HepG2 (cell line): Measurements from ENCODE around the gene HYAL2. TPM values are rescaled to one million over a fixed set of nuclear protein-coding genes. Genes with fewer than 3 reads are reported as not detected.

ENCODE experiments used
- ATF2 ChIP-seq: sonication (generic); formaldehyde crosslinking; IDR thresholded peaks from 2 replicates; pipeline ENCODE4 v1.4.0; 2020; ENCODE audit warnings: missing genetic modification reagents
- ATF5 ChIP-seq: sonication (generic); formaldehyde crosslinking; IDR thresholded peaks from 2 replicates; pipeline ENCODE4 v1.4.0; 2020; ENCODE audit warnings: mild to moderate bottlenecking, low read depth, missing genetic modification reagents
- BRD4 ChIP-seq: sonication (generic); formaldehyde crosslinking; IDR thresholded peaks from 2 replicates; pipeline ENCODE4 v1.4.0; 2020; ENCODE audit warnings: missing genetic modification reagents
- E2F2 ChIP-seq: sonication (generic); formaldehyde crosslinking; IDR thresholded peaks from 2 replicates; pipeline ENCODE4 v1.4.0; 2020; ENCODE audit warnings: missing genetic modification reagents, borderline replicate concordance
- E2F5 ChIP-seq: sonication (generic); formaldehyde crosslinking; conservative IDR thresholded peaks from 2 replicates; pipeline ENCODE4 v1.4.0; 2020; ENCODE audit warnings: missing genetic modification reagents
- GTF2F1 ChIP-seq: fragments of 150-350 bp; IDR thresholded peaks from 2 replicates; pipeline ENCODE4 v1.6.1; 2014; ENCODE audit warnings: low read length
- JARID2 ChIP-seq: sonication (generic); formaldehyde crosslinking; IDR thresholded peaks from 2 replicates; pipeline ENCODE4 v1.8.1; 2023; ENCODE audit warnings: missing genetic modification reagents, inconsistent platforms; ENCODE audit not compliant: insufficient replicate concordance
- KAT8 ChIP-seq: IDR thresholded peaks from 2 replicates; pipeline ENCODE4 v1.6.1; 2016; ENCODE audit warnings: missing genetic modification reagents, missing compliant biosample characterization
- MAFK ChIP-seq, 2 experiments: IDR thresholded peaks in 1 of 2; conservative IDR thresholded peaks in 1 of 2; 2 replicates each; pipeline ENCODE4 v1.6.1; 2011; ENCODE audit warnings: improper control_type of control experiment in 2 of 2, low read length in 2 of 2
- NFKB2 ChIP-seq: sonication (generic); formaldehyde crosslinking; IDR thresholded peaks from 2 replicates; pipeline ENCODE4 v1.4.0; 2020; ENCODE audit warnings: missing genetic modification reagents, borderline replicate concordance
- NONO ChIP-seq, 2 experiments: fragments of 450-650 bp in 1 of 2; sonication (generic) in 1 of 2; formaldehyde crosslinking in 1 of 2; IDR thresholded peaks in 1 of 2; conservative IDR thresholded peaks in 1 of 2; 2 replicates each; pipeline versions ENCODE4 v1.6.1 to v1.8.0; 2017 to 2022; ENCODE audit warnings: mild to moderate bottlenecking in 1 of 2, missing genetic modification reagents in 1 of 2, moderate library complexity in 1 of 2
- NR1H2 ChIP-seq: sonication (generic); formaldehyde crosslinking; IDR thresholded peaks from 2 replicates; pipeline ENCODE4 v1.8.1; 2022; ENCODE audit warnings: low read depth, missing genetic modification reagents, borderline replicate concordance
- NR2C2 ChIP-seq: sonication (generic); formaldehyde crosslinking; IDR thresholded peaks from 2 replicates; pipeline ENCODE4 v1.4.0; 2020; ENCODE audit warnings: missing genetic modification reagents, mild to moderate bottlenecking, moderate library complexity, borderline replicate concordance
- PHF5A ChIP-seq: IDR thresholded peaks from one replicate; pipeline ENCODE4 v1.6.1; 2018; ENCODE audit warnings: low read depth, missing genetic modification reagents; ENCODE audit not compliant: unreplicated experiment
- POLR2A ChIP-seq, 2 experiments: IDR thresholded peaks; 2 replicates each; pipeline ENCODE4 v1.6.1; 2011; ENCODE audit warnings: low read depth in 2 of 2, low read length in 2 of 2, mild to moderate bottlenecking in 1 of 2, moderate library complexity in 1 of 2; ENCODE audit not compliant: insufficient read depth in 1 of 2
- TOE1 ChIP-seq: sonication (generic); formaldehyde crosslinking; IDR thresholded peaks from 2 replicates; pipeline ENCODE4 v1.4.0; 2020; ENCODE audit warnings: mild to moderate bottlenecking, missing genetic modification reagents
- ZKSCAN1 ChIP-seq: fragments of 150-350 bp; IDR thresholded peaks from 2 replicates; pipeline ENCODE4 v1.6.1; 2014; ENCODE audit warnings: low read length
- ZNF33A ChIP-seq: sonication (generic); formaldehyde crosslinking; IDR thresholded peaks from 2 replicates; pipeline ENCODE4 v1.5.1; 2020; ENCODE audit warnings: missing genetic modification reagents, mild to moderate bottlenecking, moderate library complexity, borderline replicate concordance
- ZNF430 ChIP-seq: sonication (generic); formaldehyde crosslinking; IDR thresholded peaks from 2 replicates; pipeline ENCODE4 v1.9.0; 2021; ENCODE audit warnings: mild to moderate bottlenecking, missing genetic modification reagents
- ZNF432 ChIP-seq: sonication (generic); formaldehyde crosslinking; IDR thresholded peaks from 2 replicates; pipeline ENCODE4 v1.5.0; 2020; ENCODE audit warnings: missing genetic modification reagents, mild to moderate bottlenecking, borderline replicate concordance
- ZNF512 ChIP-seq: sonication (generic); formaldehyde crosslinking; IDR thresholded peaks from 2 replicates; pipeline ENCODE4 v1.4.0; 2020; ENCODE audit warnings: mild to moderate bottlenecking, missing genetic modification reagents
- ZNF577 ChIP-seq: sonication (generic); formaldehyde crosslinking; IDR thresholded peaks from 2 replicates; pipeline ENCODE4 v1.4.0; 2020; ENCODE audit warnings: mild to moderate bottlenecking, low read depth, missing genetic modification reagents, borderline replicate concordance
- ZNF629 ChIP-seq: sonication (generic); formaldehyde crosslinking; conservative IDR thresholded peaks from 2 replicates; pipeline ENCODE4 v1.5.0; 2020; ENCODE audit warnings: missing genetic modification reagents
- ZNF737 ChIP-seq: sonication (generic); formaldehyde crosslinking; IDR thresholded peaks from 2 replicates; pipeline ENCODE4 v1.5.0; 2020; ENCODE audit warnings: missing genetic modification reagents, mild to moderate bottlenecking, borderline replicate concordance
- ZSCAN21 ChIP-seq: sonication (generic); formaldehyde crosslinking; IDR thresholded peaks from 2 replicates; pipeline ENCODE4 v1.8.0; 2022; ENCODE audit warnings: mild to moderate bottlenecking, missing genetic modification reagents, moderate library complexity, borderline replicate concordance
- polyA plus RNA-seq, 8 experiments: library from polyadenylated mRNA; depleted of rRNA in 3 of 8; stranded (reverse) in 7 of 8; unstranded in 1 of 8; fragments of >200 nt; fragmentation: Illumina TruSeq in 4 of 8; extraction: Trizol in 4 of 8; gene quantifications; 2 replicates each; pipeline versions ENCODE4 v1.2.1 to v1.2.3, GENCODE V29; 2011 to 2016; ENCODE audit warnings: low read depth in 4 of 8, missing spikeins in 1 of 8, mixed read lengths in 1 of 8; ENCODE audit not compliant: insufficient read depth in 1 of 8
- total RNA-seq, 5 experiments: library from RNA; depleted of rRNA; stranded (reverse); fragments of >200 nt; fragmentation: Illumina TruSeq; extraction: Trizol; gene quantifications; 2 replicates each; pipeline ENCODE4 v1.2.3, GENCODE V29; 2016; ENCODE audit warnings: low read depth in 1 of 5

The HYAL2 gene
- total and polyA plus RNA-seq, 2 of the 13 experiments (the other 11 are each of a cell fraction or from before 2014, with no cell fraction given): 76.2 to 102 TPM

- no peak for TF ChIP-seq E2F5
- TF ChIP-seq POLR2A (IDR thresholded peaks at IDR 0.05; ENCODE audit: insufficient read depth in 1 of 2, low read depth in 2 of 2, low read length in 2 of 2): peak in 1 of 2 experiments; percentile 86; a peak in 2 of 4 replicates
- TF ChIP-seq E2F2: no peak
- no peak for TF ChIP-seq ZNF33A (CRISPR knock-in tag)
- TF ChIP-seq ZNF577 (CRISPR knock-in tag): no peak
- TF ChIP-seq ZNF432 (CRISPR knock-in tag): no peak
- TF ChIP-seq KAT8 (CRISPR knock-in tag): peak; percentile 33; the same call in 1 of the 2 replicates
- no peak for TF ChIP-seq ZNF512 (CRISPR knock-in tag)
- no peak for TF ChIP-seq JARID2 (CRISPR knock-in tag)
- no peak for TF ChIP-seq ZNF629
- no peak for TF ChIP-seq ZNF430
- no peak for TF ChIP-seq NFKB2
- TF ChIP-seq NR1H2 (CRISPR knock-in tag): no peak
- TF ChIP-seq ATF2 (CRISPR knock-in tag): peak; percentile 71; the same call in 1 of the 2 replicates
- no peak for TF ChIP-seq PHF5A
- TF ChIP-seq GTF2F1: no peak
- TF ChIP-seq ATF5 (CRISPR knock-in tag): no peak
- TF ChIP-seq ZKSCAN1: no peak
- no peak for TF ChIP-seq ZSCAN21 (CRISPR knock-in tag)
- peak; percentile 82 for TF ChIP-seq NR2C2 (CRISPR knock-in tag)
- TF ChIP-seq ZNF737: no peak
- TF ChIP-seq NONO (IDR thresholded peaks at IDR 0.05): no peak
- TF ChIP-seq NONO (CRISPR knock-in tag; conservative IDR thresholded peaks at IDR 0.05): no peak
- no peak for TF ChIP-seq BRD4 (CRISPR knock-in tag)
- TF ChIP-seq TOE1: no peak
- no peak for TF ChIP-seq MAFK (conservative IDR thresholded peaks at IDR 0.05 in 1 of 2, IDR thresholded peaks at IDR 0.05 in 1 of 2; ENCODE audit: low read length in 2 of 2)
Measured at GRCh38 chr3:50271314-50271936, 51.1 kb downstream of the HYAL2 start (continued).
